Neutrophil (primary cell): ENCODE measurements around the gene HNRNPA2B1.

Source experiments
- H3K27ac ChIP-seq: fragments of 200-600 bp; sonication (generic); 2 replicates; pipeline ENCODE4 v1.5.1; 2016; ENCODE audit warnings: mild to moderate bottlenecking, moderate library complexity
- H3K27me3 ChIP-seq: fragments of 200-600 bp; sonication (generic); 2 replicates; pipeline ENCODE4 v1.6.0; 2016; ENCODE audit warnings: mild to moderate bottlenecking
- H3K36me3 ChIP-seq: fragments of 200-600 bp; sonication (generic); 2 replicates; pipeline ENCODE4 v1.5.1; 2017
- H3K4me1 ChIP-seq, 2 experiments: fragments of 200-600 bp in 1 of 2; sonication (generic) in 1 of 2; 1 replicate in 1 of 2; 2 replicates in 1 of 2; pipeline versions ENCODE4 v1.5.1 to v1.6.1; 2013 to 2016; ENCODE audit warnings: low read depth in 1 of 2, low read length in 1 of 2, mild to moderate bottlenecking in 1 of 2, moderate library complexity in 1 of 2; ENCODE audit not compliant: control insufficient read depth in 1 of 2, insufficient read depth in 1 of 2
- H3K4me3 ChIP-seq, 2 experiments: fragments of 200-600 bp in 1 of 2; sonication (generic) in 1 of 2; 1 replicate in 1 of 2; 2 replicates in 1 of 2; pipeline ENCODE4 v1.5.1; 2013 to 2016; ENCODE audit warnings: low read depth in 1 of 2, low read length in 1 of 2, mild to moderate bottlenecking in 1 of 2, moderate library complexity in 1 of 2
- H3K9me3 ChIP-seq: fragments of 200-600 bp; sonication (generic); 2 replicates; pipeline ENCODE4 v1.5.1; 2016
- CTCF ChIP-seq: fragments of 200-600 bp; sonication (generic); IDR thresholded peaks from 2 replicates; pipeline ENCODE4 v1.5.1; 2016; ENCODE audit warnings: antibody characterized with exemption

HNRNPA2B1 gene

DNA sequence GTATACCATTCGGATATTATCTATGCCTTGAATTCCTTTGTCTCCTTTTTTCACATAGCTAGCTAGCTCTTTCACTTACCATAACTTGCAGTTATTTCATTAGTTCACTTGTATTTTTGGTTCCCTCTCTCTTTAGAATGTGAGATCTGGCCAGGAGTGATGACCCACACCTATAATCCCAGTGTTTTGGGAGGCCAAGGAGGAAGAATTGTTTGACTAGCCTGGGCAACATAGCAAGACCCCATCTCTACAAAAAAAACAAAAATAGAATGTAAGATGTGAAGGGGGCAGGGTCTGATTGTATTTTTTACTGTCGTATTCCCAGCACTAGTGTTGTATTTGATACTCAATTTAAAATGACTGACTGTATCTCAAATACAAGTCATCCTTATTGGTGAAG lies 28.9 kb downstream of the HNRNPA2B1 start:
- no peaks in the 10 kb centered on the region for H3K27me3 ChIP-seq
- no peak overlapping the region for H3K4me3 ChIP-seq
- no peak overlapping the region for H3K27ac ChIP-seq
- TF ChIP-seq CTCF, result no peak
- no peaks in the 10 kb centered on the region for H3K9me3 ChIP-seq
- H3K4me1 ChIP-seq, result no peaks in the 10 kb centered on the region
- H3K36me3 ChIP-seq, result no peaks in the 10 kb centered on the region

DNA sequence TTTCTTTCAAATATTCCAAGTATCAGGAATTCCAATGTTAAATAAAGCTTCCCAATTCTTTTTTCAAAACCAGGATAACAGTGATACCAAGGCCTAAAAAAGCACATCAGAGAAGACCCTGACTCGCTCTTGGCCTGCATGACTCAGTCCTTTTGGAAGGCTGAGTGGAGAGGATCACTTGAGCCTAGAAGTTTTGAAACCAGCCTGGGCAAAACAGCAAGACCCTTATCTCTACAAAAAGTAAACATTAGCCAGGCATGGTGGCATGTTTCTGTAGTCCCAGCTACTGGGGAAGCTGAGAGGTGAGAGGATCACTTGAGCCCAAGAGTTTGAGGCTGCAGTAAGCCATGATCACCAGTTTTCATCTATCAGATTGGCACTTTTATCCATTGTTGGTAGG lies 29.9 kb downstream of the HNRNPA2B1 start:
- no peak overlapping the region for H3K4me3 ChIP-seq
- H3K27me3 ChIP-seq, result no peaks in the 10 kb centered on the region
- H3K4me1 ChIP-seq, result no peaks in the 10 kb centered on the region
- H3K9me3 ChIP-seq, result no peaks in the 10 kb centered on the region
- no peaks in the 10 kb centered on the region for H3K36me3 ChIP-seq
- no peak for TF ChIP-seq CTCF
- H3K27ac ChIP-seq, result no peak overlapping the region

- H3K9me3 ChIP-seq, result no peaks in the 10 kb centered on the region
- H3K4me3 ChIP-seq, result no peak overlapping the region
- no peaks in the 10 kb centered on the region for H3K36me3 ChIP-seq
- no peak overlapping the region for H3K27ac ChIP-seq
- no peaks in the 10 kb centered on the region for H3K4me1 ChIP-seq
- H3K27me3 ChIP-seq, result no peaks in the 10 kb centered on the region
- no peak for TF ChIP-seq CTCF
These were observed 31.3 kb downstream of the HNRNPA2B1 start for GRCh38 chr7:26169271-26169670.

DNA sequence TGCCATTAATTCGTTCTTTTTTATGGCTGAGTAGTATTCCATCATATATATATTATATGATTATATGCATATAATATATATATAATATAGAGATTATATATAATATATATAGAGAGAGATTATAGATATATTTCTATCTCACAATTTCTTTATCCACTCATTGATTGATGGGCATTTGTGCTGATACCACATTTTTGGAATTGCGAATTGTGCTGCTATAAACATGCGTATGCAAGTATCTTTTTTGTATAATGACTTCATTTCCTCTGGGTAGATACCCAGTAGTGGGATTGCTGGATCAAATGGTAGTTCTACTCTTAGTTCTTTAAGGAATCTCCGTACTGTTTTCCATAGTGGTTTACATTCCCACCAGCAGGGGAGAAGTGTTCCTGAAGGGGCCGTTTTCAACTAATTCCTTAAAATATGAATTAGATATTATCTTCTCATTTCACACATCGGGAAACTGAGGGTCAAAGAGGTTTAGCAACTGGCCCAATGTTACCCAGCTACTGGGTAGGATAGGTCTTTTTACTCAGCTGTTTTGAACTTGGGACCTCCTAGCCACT lies 32.0 kb downstream of the HNRNPA2B1 start:
- Histone ChIP-seq H3K27ac (no peak overlapping the region), H3K36me3 (no peaks in the 10 kb centered on the region), H3K4me1 (no peaks in the 10 kb centered on the region), H3K9me3 (no peaks in the 10 kb centered on the region), H3K27me3 (no peaks in the 10 kb centered on the region), H3K4me3 (no peak overlapping the region)
- TF ChIP-seq CTCF, result no peak

DNA sequence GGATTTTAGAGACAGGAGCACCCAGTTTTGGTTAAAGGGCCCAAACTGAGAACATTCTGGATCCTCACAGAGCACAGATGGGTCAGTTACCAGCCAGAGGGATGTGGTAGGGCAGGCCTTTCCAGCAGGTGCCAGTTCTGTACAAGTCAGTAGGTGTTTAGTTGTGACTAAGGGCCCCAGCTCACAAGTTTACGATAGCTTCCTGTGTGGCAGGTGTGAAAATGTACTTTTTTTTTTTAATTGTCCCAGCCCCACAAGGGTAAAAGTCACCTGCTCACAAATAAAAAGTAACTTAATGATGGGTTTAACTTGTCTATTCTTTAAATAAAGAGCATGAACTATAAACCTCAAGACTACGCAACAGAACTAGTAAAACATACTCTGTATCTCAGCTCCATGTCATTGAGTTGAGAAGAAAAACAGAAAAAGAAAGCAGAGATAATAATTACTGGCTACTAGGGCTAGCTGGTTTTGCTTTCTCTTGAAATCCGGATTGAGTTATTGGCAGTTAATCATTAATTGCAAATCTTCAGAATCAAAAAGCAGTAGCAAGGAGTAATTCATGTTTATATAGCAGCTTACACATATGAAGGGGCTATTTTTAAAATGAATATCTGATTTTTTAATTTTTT lies 33.1 kb downstream of the HNRNPA2B1 start:
- no peaks in the 10 kb centered on the region for H3K27me3 ChIP-seq

More for the DNA sequence above, 33.1 kb downstream of the HNRNPA2B1 start:
- TF ChIP-seq CTCF, result no peak
- Histone ChIP-seq H3K36me3 (no peaks in the 10 kb centered on the region), H3K4me3 (no peak overlapping the region), H3K4me1 (no peaks in the 10 kb centered on the region), H3K9me3 (no peaks in the 10 kb centered on the region), H3K27ac (no peak overlapping the region)
